ENCODE results near the gene B3GAT1. TPM values are rescaled to one million over a fixed set of nuclear protein-coding genes. Genes with fewer than 3 reads are reported as not detected.
A peak's percentile ranks its signal among the peaks of the same experiment; 100 is the strongest.

B3GAT1 gene
- total RNA-seq, 2 donors from 2014 or later: 0.71 TPM; not detected in 1

DNA sequence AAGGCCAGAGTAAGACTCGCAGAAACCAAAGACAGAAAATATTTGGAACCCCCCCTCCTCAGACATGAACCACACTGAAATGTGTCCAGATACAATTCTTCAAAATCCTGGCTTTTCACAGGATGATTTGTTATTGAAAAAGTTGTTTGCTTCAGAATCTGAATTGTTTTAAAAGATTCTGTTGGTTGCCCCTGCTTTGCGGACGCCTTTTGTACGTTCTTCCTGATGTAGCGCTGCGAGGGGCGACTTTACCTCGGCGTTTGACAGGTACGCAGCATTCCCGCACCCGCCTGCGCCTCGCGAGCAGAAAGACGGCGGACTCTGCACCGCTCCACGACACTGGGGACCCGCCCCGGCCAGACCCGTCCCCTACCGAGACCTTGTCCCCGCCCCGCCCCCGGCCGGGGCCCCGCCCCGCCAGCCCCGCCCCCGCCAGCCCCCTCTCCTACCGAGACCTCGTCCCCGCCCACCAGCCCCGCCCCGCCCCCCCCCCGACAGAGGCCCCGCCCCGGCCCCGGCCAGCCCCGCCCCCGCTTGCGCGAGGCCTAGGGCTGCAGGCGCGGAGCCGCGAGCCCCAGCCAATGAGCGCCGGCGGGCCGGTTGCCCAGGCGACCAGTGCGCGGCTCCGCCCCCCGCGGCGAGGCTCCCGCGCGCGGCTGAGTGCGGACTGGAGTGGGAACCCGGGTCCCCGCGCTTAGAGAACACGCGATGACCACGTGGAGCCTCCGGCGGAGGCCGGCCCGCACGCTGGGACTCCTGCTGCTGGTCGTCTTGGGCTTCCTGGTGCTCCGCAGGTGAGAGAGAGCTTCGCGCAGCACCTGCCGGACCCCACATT is 80.5 kb downstream of the B3GAT1 start, which contains the start of gene GLB1L2:
Gene GLB1L2 (plus strand): TSS at position 635 of the 835 bp plus-strand sequence. CDS start 74 bp downstream, at position 709.
- Histone ChIP-seq H3K4me3 (peak within 1 kb of the TSS; percentile 75), H3K4me1 (ENCODE audit: control insufficient read depth in 1 of 2, low read depth in 2 of 2) (peaks cover 4 to 17% of the 10 kb centered on the region in 2 donors), H3K9me3 (no peaks in the 10 kb centered on the region), H3K27me3 (replicated peaks; ENCODE audit: insufficient read depth) (no peaks in the 10 kb centered on the region), H3K27ac (no peak within 1 kb of the TSS), H3K36me3 (no peaks in the 10 kb centered on the region)
- ATAC-seq (ENCODE audit: insufficient number of reproducible peaks, low FRiP score, low read depth) (peak; percentile 75), DNase-seq (ENCODE audit: low spot score) (no peak)
- TF ChIP-seq, protein P1, sequence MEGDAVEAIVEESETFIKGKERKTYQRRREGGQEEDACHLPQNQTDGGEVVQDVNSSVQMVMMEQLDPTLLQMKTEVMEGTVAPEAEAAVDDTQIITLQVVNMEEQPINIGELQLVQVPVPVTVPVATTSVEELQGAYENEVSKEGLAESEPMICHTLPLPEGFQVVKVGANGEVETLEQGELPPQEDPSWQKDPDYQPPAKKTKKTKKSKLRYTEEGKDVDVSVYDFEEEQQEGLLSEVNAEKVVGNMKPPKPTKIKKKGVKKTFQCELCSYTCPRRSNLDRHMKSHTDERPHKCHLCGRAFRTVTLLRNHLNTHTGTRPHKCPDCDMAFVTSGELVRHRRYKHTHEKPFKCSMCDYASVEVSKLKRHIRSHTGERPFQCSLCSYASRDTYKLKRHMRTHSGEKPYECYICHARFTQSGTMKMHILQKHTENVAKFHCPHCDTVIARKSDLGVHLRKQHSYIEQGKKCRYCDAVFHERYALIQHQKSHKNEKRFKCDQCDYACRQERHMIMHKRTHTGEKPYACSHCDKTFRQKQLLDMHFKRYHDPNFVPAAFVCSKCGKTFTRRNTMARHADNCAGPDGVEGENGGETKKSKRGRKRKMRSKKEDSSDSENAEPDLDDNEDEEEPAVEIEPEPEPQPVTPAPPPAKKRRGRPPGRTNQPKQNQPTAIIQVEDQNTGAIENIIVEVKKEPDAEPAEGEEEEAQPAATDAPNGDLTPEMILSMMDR (IDR thresholded peaks at IDR 0.05): no peak

DNA sequence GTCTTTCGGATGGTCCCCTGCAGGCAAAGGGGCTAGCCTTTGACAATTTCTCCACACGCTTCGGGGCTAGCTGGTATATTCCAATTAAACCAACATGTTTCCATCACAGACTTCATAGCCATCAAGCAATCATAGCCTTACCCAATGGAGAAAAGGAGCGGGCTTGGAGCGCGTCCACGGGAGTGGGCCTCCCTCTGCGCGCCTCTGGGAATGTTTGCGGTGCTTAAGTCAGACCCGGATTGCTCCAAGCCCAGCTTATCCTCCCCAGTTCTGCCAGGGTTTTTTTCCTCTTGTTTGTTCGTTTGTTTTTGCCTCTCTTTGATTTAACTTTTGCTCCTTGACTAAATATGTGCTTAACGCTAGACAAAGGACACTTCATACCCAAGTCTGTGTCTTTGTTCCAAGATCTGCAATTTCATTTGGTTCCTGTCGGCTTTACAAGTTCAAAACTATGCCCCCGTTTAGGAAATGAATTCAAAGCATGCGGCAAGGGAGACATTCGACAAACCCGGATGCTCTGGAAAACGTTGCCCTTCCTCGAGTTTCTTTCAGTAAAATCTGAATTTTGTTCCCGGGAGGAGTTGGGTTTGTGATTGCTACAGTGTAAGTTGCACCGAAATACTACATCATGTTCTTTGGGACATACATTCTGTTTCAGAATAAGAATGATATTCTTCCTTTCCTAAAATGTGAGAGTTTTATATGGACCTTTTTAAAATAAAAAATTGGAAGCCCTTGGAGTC is 81.3 kb downstream of the B3GAT1 start:
- Histone ChIP-seq H3K27ac (no peak overlapping the region), H3K4me1 (ENCODE audit: control insufficient read depth in 1 of 2, low read depth in 2 of 2) (peaks cover 4 to 17% of the 10 kb centered on the region in 2 donors), H3K9me3 (no peaks in the 10 kb centered on the region), H3K27me3 (replicated peaks; ENCODE audit: insufficient read depth) (no peaks in the 10 kb centered on the region), H3K36me3 (no peaks in the 10 kb centered on the region), H3K4me3 (peak overlapping the region; percentile 75)
- DNase-seq (ENCODE audit: low spot score): no peak
- no peak for ATAC-seq (ENCODE audit: insufficient number of reproducible peaks, low FRiP score, low read depth)
- TF ChIP-seq, protein P1 (IDR thresholded peaks at IDR 0.05): no peak

Other genes starting within 250 kb of the B3GAT1 start
- gene NCAPD3, start 188.3 kb downstream of the B3GAT1 start, total RNA-seq: 1 to 10 TPM; 7.4 to 9.2 TPM
- 10 to 100 TPM; 37.8 to 45.1 TPM for gene VPS26B, start 187.6 kb downstream of the B3GAT1 start, total RNA-seq
- gene THYN1, start 158.9 kb downstream of the B3GAT1 start, total RNA-seq: 10 to 100 TPM; 31.1 to 44.2 TPM
- gene ACAD8, start 158.7 kb downstream of the B3GAT1 start, total RNA-seq: 10 to 100 TPM; 17.9 to 35.3 TPM
- gene GLB1L3, start 135.9 kb downstream of the B3GAT1 start, total RNA-seq: not detected
- gene GLB1L2, start 80.3 kb downstream of the B3GAT1 start, total RNA-seq: 1 to 10 TPM; 2.5 to 4.1 TPM